ENCODE results near the gene ABCD3. TPM values are rescaled to one million over a fixed set of nuclear protein-coding genes. Genes with fewer than 3 reads are reported as not detected.
A peak's percentile ranks its signal among the peaks of the same experiment; 100 is the strongest.
"Not testable (repeated sequence)": the region's sequence is repeated elsewhere in the genome, so short reads cannot be mapped to it uniquely, and the experiment has no call there.

Gene ABCD3
- total RNA-seq (34.0 and 34.4 TPM in 2 replicates), polyA plus RNA-seq (23.9 and 26.4 TPM in 2 replicates), polyA minus RNA-seq (ENCODE audit: low replicate concordance) (3.6 and 6.0 TPM in 2 replicates)
- polyA plus RNA-seq (2012): 24.0 and 24.4 TPM in 2 replicates

DNA sequence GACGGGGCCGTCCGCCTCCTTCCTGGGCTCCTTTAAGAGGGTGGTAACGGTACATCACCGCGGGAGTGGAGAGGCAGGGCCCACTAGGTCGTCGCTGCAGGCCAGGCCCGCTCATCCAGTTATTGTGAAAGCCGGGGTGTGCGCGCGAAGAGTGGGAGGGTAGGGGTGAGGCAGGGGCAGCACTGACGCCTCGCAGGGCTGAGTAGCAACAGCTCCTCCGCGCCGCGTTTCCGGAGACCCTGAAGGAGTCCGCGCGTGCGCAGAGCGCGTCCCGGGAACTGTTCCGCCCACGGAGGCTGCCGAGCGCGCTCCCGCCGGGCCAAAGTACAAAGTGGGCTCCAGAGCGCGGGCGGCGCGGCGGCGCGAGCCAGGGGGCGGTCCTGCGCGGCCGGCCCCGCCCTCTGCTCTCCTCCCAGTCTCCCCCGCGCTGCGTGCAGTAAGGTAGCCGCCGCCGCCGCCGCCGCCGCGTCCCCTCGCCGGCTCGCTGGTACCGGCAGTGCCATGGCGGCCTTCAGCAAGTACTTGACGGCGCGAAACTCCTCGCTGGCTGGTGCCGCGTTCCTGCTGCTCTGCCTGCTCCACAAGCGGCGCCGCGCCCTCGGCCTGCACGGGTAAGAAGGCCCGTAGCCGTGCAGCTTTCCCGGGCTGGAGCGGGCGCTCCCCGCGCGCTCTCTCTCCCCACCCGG, at the start of gene ABCD3:
ABCD3 (plus strand) TSS at position 412 of the 686 bp plus-strand sequence; CDS start at position 502, 90 bp downstream.
- Histone ChIP-seq H3K4me2 (ENCODE audit: extremely low read depth, insufficient read depth, low read length) (peak within 1 kb of the TSS; percentile 83), H2AFZ (ENCODE audit: low read length) (peak within 1 kb of the TSS; percentile 86), H3K9me3 (ENCODE audit: control insufficient read depth, insufficient read depth, low read depth, low read length) (no peaks in the 10 kb centered on the region), H3K27me3 (ENCODE audit: control insufficient read depth, insufficient read depth, low read length) (no peaks in the 10 kb centered on the region), H3K27ac (ENCODE audit: insufficient read depth, low read length) (peak within 1 kb of the TSS; percentile 86), H4K20me1 (ENCODE audit: control insufficient read depth, extremely low read depth, insufficient read depth, low read length) (no peaks in the 10 kb centered on the region), H3K4me3 (replicated peaks in 1 of 4; ENCODE audit: control extremely low read depth in 1 of 4, insufficient read depth in 1 of 4, low read depth in 3 of 4, low read length in 4 of 4) (peak within 1 kb of the TSS; percentile 69 to 95 (median 78)), H3K79me2 (ENCODE audit: control insufficient read depth, insufficient read depth, low read length) (peaks cover 19% of the 10 kb centered on the region), H3K9ac (ENCODE audit: insufficient read depth, low read length) (peak within 1 kb of the TSS; percentile 73), H3K4me1 (ENCODE audit: control insufficient read depth, extremely low read depth, insufficient read depth, low read length) (peaks cover 6% of the 10 kb centered on the region), H3K36me3 (ENCODE audit: control insufficient read depth, insufficient read depth, low read length) (no peaks in the 10 kb centered on the region)
- peak; percentile 97 to 98 for DNase-seq (ENCODE audit: low read depth in 2 of 2)
- TF ChIP-seq, protein P1, sequence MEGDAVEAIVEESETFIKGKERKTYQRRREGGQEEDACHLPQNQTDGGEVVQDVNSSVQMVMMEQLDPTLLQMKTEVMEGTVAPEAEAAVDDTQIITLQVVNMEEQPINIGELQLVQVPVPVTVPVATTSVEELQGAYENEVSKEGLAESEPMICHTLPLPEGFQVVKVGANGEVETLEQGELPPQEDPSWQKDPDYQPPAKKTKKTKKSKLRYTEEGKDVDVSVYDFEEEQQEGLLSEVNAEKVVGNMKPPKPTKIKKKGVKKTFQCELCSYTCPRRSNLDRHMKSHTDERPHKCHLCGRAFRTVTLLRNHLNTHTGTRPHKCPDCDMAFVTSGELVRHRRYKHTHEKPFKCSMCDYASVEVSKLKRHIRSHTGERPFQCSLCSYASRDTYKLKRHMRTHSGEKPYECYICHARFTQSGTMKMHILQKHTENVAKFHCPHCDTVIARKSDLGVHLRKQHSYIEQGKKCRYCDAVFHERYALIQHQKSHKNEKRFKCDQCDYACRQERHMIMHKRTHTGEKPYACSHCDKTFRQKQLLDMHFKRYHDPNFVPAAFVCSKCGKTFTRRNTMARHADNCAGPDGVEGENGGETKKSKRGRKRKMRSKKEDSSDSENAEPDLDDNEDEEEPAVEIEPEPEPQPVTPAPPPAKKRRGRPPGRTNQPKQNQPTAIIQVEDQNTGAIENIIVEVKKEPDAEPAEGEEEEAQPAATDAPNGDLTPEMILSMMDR (conservative IDR thresholded peaks at IDR 0.05 in 1 of 2, IDR thresholded peaks at IDR 0.05 in 1 of 2; ENCODE audit: low read depth in 1 of 2, low read length in 2 of 2): no peak
- no peak for TF ChIP-seq EZH2 (IDR thresholded peaks at IDR 0.05; ENCODE audit: low read length, missing control alignments)

DNA sequence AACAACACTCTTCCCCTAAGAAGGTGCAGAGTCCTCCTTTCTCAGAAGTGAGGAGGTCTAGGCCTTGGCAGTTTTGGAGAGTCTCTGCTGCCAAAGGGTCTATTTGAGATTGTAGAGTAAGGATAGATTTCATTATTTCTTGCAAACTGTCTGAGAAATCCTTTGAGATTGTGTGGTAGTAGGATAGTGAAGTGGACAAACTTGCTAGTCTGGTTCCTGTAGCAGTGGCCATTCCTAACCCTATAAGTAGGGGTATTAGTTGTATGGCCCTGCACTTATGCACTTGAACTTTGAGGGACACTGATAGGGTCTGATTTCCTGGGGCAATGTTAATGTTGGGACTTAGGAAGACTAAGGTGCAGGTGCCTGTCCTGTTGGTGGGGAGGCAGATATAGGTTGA, 45.4 kb upstream of the ABCD3 start:
- not testable (repeated sequence) for H3K4me2 ChIP-seq (ENCODE audit: extremely low read depth, insufficient read depth, low read length); H4K20me1 ChIP-seq (ENCODE audit: control insufficient read depth, extremely low read depth, insufficient read depth, low read length); DNase-seq (ENCODE audit: low read depth in 2 of 2); H3K9me3 ChIP-seq (ENCODE audit: control insufficient read depth, insufficient read depth, low read depth, low read length); H3K4me3 ChIP-seq (replicated peaks in 1 of 4; ENCODE audit: control extremely low read depth in 1 of 4, insufficient read depth in 1 of 4, low read depth in 3 of 4, low read length in 4 of 4); H3K27ac ChIP-seq (ENCODE audit: insufficient read depth, low read length); H3K27me3 ChIP-seq (ENCODE audit: control insufficient read depth, insufficient read depth, low read length); H3K9ac ChIP-seq (ENCODE audit: insufficient read depth, low read length); H3K79me2 ChIP-seq (ENCODE audit: control insufficient read depth, insufficient read depth, low read length); H3K4me1 ChIP-seq (ENCODE audit: control insufficient read depth, extremely low read depth, insufficient read depth, low read length); H3K36me3 ChIP-seq (ENCODE audit: control insufficient read depth, insufficient read depth, low read length); H2AFZ ChIP-seq (ENCODE audit: low read length)

GRCh38 chr1:94373311-94373710, 44.9 kb upstream of the ABCD3 start:
- H3K36me3 ChIP-seq (ENCODE audit: control insufficient read depth, insufficient read depth, low read length); H3K4me2 ChIP-seq (ENCODE audit: extremely low read depth, insufficient read depth, low read length); H3K4me1 ChIP-seq (ENCODE audit: control insufficient read depth, extremely low read depth, insufficient read depth, low read length); H2AFZ ChIP-seq (ENCODE audit: low read length); H4K20me1 ChIP-seq (ENCODE audit: control insufficient read depth, extremely low read depth, insufficient read depth, low read length); DNase-seq (ENCODE audit: low read depth in 2 of 2); H3K9me3 ChIP-seq (ENCODE audit: control insufficient read depth, insufficient read depth, low read depth, low read length); H3K4me3 ChIP-seq (replicated peaks in 1 of 4; ENCODE audit: control extremely low read depth in 1 of 4, insufficient read depth in 1 of 4, low read depth in 3 of 4, low read length in 4 of 4); H3K27ac ChIP-seq (ENCODE audit: insufficient read depth, low read length); H3K79me2 ChIP-seq (ENCODE audit: control insufficient read depth, insufficient read depth, low read length); H3K27me3 ChIP-seq (ENCODE audit: control insufficient read depth, insufficient read depth, low read length); H3K9ac ChIP-seq (ENCODE audit: insufficient read depth, low read length): not testable (repeated sequence)

GRCh38 chr1:94375666-94376065, 42.5 kb upstream of the ABCD3 start:
- not testable (repeated sequence) for H3K27me3 ChIP-seq (ENCODE audit: control insufficient read depth, insufficient read depth, low read length); H3K36me3 ChIP-seq (ENCODE audit: control insufficient read depth, insufficient read depth, low read length); H4K20me1 ChIP-seq (ENCODE audit: control insufficient read depth, extremely low read depth, insufficient read depth, low read length); H3K27ac ChIP-seq (ENCODE audit: insufficient read depth, low read length); H3K4me1 ChIP-seq (ENCODE audit: control insufficient read depth, extremely low read depth, insufficient read depth, low read length); H2AFZ ChIP-seq (ENCODE audit: low read length); H3K4me3 ChIP-seq (replicated peaks in 1 of 4; ENCODE audit: control extremely low read depth in 1 of 4, insufficient read depth in 1 of 4, low read depth in 3 of 4, low read length in 4 of 4); H3K4me2 ChIP-seq (ENCODE audit: extremely low read depth, insufficient read depth, low read length); H3K9me3 ChIP-seq (ENCODE audit: control insufficient read depth, insufficient read depth, low read depth, low read length); H3K9ac ChIP-seq (ENCODE audit: insufficient read depth, low read length); H3K79me2 ChIP-seq (ENCODE audit: control insufficient read depth, insufficient read depth, low read length)
- peak in 1 of 2 donors; percentile 51 for DNase-seq (ENCODE audit: low read depth in 2 of 2)

GRCh38 chr1:94378493-94378892, 39.7 kb upstream of the ABCD3 start:
- H3K9me3 ChIP-seq (ENCODE audit: control insufficient read depth, insufficient read depth, low read depth, low read length); H3K27ac ChIP-seq (ENCODE audit: insufficient read depth, low read length); H4K20me1 ChIP-seq (ENCODE audit: control insufficient read depth, extremely low read depth, insufficient read depth, low read length); H2AFZ ChIP-seq (ENCODE audit: low read length); H3K4me2 ChIP-seq (ENCODE audit: extremely low read depth, insufficient read depth, low read length); H3K4me3 ChIP-seq (replicated peaks in 1 of 4; ENCODE audit: control extremely low read depth in 1 of 4, insufficient read depth in 1 of 4, low read depth in 3 of 4, low read length in 4 of 4); DNase-seq (ENCODE audit: low read depth in 2 of 2); H3K9ac ChIP-seq (ENCODE audit: insufficient read depth, low read length); H3K79me2 ChIP-seq (ENCODE audit: control insufficient read depth, insufficient read depth, low read length); H3K4me1 ChIP-seq (ENCODE audit: control insufficient read depth, extremely low read depth, insufficient read depth, low read length); H3K36me3 ChIP-seq (ENCODE audit: control insufficient read depth, insufficient read depth, low read length); H3K27me3 ChIP-seq (ENCODE audit: control insufficient read depth, insufficient read depth, low read length): not testable (repeated sequence)

Data from fibroblast of lung (primary cell).